ENCODE data around the gene RGSL1. TPM values are rescaled to one million over a fixed set of nuclear protein-coding genes. Genes with fewer than 3 reads are reported as not detected.

The RGSL1 gene
- total RNA-seq, 1 donor from 2014 or later, result not detected

Other genes with a start within 250 kb of the RGSL1 start
- 368 TPM for gene GLUL, start 58.4 kb upstream of the RGSL1 start, total RNA-seq
- not detected for gene TEDDM1, start 49.5 kb upstream of the RGSL1 start, total RNA-seq
- 3.5 TPM for gene RNASEL, start 139.1 kb downstream of the RGSL1 start, total RNA-seq
- gene RGS16, start 154.2 kb downstream of the RGSL1 start, total RNA-seq, result 0.88 TPM
- gene RGS8, start 234.4 kb downstream of the RGSL1 start, total RNA-seq, result 0.05 TPM

All from left ventricle myocardium inferior (tissue), 1 donor.